GM12872 (cell line): ENCODE results near the gene MIXL1.

Experiments
- TF ChIP-seq, protein P1 (sequence below): IDR thresholded peaks from 3 replicates; pipeline ENCODE4 v1.5.1; 2011; ENCODE audit warnings: low read depth, mild to moderate bottlenecking, low read length, moderate library complexity; ENCODE audit not compliant: insufficient read depth

MIXL1 gene

DNA sequence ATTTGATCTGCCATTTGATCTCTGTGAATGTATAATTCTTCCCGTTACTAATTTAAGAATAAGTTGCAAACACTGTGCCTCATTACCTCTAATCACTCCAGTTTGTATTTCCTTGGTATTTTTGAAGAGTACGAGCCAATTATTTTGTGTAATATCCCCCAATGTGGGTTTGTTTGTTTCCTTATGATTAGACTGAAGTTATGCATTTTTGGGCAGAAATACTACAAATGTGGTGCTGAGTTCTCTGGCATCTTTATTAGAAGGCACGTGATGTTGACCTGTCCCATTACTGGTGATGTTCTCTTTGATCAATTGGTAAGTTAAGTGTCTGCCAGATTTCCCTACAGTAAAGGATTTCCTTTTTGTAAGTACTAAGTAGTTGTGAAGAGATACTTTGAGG is 10.3 kb downstream of the MIXL1 start:
- TF ChIP-seq, protein P1, sequence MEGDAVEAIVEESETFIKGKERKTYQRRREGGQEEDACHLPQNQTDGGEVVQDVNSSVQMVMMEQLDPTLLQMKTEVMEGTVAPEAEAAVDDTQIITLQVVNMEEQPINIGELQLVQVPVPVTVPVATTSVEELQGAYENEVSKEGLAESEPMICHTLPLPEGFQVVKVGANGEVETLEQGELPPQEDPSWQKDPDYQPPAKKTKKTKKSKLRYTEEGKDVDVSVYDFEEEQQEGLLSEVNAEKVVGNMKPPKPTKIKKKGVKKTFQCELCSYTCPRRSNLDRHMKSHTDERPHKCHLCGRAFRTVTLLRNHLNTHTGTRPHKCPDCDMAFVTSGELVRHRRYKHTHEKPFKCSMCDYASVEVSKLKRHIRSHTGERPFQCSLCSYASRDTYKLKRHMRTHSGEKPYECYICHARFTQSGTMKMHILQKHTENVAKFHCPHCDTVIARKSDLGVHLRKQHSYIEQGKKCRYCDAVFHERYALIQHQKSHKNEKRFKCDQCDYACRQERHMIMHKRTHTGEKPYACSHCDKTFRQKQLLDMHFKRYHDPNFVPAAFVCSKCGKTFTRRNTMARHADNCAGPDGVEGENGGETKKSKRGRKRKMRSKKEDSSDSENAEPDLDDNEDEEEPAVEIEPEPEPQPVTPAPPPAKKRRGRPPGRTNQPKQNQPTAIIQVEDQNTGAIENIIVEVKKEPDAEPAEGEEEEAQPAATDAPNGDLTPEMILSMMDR = no peak

GRCh38 chr1:226236826-226237225 is 13.4 kb downstream of the MIXL1 start:
- TF ChIP-seq, protein P1 = no peak

- TF ChIP-seq, protein P1 = no peak
Observed at GRCh38 chr1:226239421-226239820, 16.0 kb downstream of the MIXL1 start.

GRCh38 chr1:226248091-226248490 is 24.6 kb downstream of the MIXL1 start:
- TF ChIP-seq, protein P1 = no peak

- TF ChIP-seq, protein P1 = no peak
Observed at GRCh38 chr1:226248796-226249195, 25.3 kb downstream of the MIXL1 start.

- TF ChIP-seq, protein P1 = no peak
Observed at GRCh38 chr1:226250511-226250910, 27.0 kb downstream of the MIXL1 start.

GRCh38 chr1:226253933-226254332 is 30.5 kb downstream of the MIXL1 start:
- TF ChIP-seq, protein P1 = no peak

GRCh38 chr1:226255380-226255779 is 31.9 kb downstream of the MIXL1 start:
- TF ChIP-seq, protein P1 = no peak
